ENCODE measurements around the gene ARRDC4. TPM values are rescaled to one million over a fixed set of nuclear protein-coding genes. Genes with fewer than 3 reads are reported as not detected.

ARRDC4 gene
- total RNA-seq, 4 donors from 2014 or later, result 35.9 to 188 (median 70.7) TPM

- peak overlapping the region; percentile 39 to 55 (median 52) for H3K27ac ChIP-seq
- no peak overlapping the region for H3K4me3 ChIP-seq
- no peaks in the 10 kb centered on the region for H3K27me3 ChIP-seq
- 55 to 64% methylated on average over 2 of the region's 2 CpGs for WGBS, 2 donors (ENCODE audit: low coverage in 1 of 2)
- no peak for DNase-seq
- intact Hi-C loops (cut with DNase I; ENCODE audit: low total_unique reads) (loop anchor here (10.0 kb wide), 1 partner anchor 61 kb away; no protein-coding TSS in a partner anchor), in situ Hi-C loops (cut with MboI; ENCODE audit: low pct_ligation_motif_present in 1 of 4, low pct_unique_long_range_greater_than_20kb in 1 of 4, low sequenced_read_pairs in 3 of 4) (no loop called here)
- H3K36me3 ChIP-seq, result peaks cover 0 to 25% (median 12%) of the 10 kb centered on the region in 4 donors
- H3K9me3 ChIP-seq, result no peaks in the 10 kb centered on the region
- TF ChIP-seq POLR2A (IDR thresholded peaks at IDR 0.05) (no peak), POLR2AphosphoS5 (IDR thresholded peaks at IDR 0.05) (no peak), EP300 (IDR thresholded peaks at IDR 0.05; ENCODE audit: low read depth) (no peak)
- TF ChIP-seq, protein P1, sequence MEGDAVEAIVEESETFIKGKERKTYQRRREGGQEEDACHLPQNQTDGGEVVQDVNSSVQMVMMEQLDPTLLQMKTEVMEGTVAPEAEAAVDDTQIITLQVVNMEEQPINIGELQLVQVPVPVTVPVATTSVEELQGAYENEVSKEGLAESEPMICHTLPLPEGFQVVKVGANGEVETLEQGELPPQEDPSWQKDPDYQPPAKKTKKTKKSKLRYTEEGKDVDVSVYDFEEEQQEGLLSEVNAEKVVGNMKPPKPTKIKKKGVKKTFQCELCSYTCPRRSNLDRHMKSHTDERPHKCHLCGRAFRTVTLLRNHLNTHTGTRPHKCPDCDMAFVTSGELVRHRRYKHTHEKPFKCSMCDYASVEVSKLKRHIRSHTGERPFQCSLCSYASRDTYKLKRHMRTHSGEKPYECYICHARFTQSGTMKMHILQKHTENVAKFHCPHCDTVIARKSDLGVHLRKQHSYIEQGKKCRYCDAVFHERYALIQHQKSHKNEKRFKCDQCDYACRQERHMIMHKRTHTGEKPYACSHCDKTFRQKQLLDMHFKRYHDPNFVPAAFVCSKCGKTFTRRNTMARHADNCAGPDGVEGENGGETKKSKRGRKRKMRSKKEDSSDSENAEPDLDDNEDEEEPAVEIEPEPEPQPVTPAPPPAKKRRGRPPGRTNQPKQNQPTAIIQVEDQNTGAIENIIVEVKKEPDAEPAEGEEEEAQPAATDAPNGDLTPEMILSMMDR (IDR thresholded peaks at IDR 0.05), result no peak
- peaks cover 27 to 64% (median 31%) of the 10 kb centered on the region in 4 donors for H3K4me1 ChIP-seq
Measured at GRCh38 chr15:97966246-97966645, 5.7 kb downstream of the ARRDC4 start.

- intact Hi-C loops (cut with DNase I; ENCODE audit: low total_unique reads) (loop anchor here (10.0 kb wide), 1 partner anchor 62 kb away; no protein-coding TSS in a partner anchor), in situ Hi-C loops (cut with MboI; ENCODE audit: low pct_ligation_motif_present in 1 of 4, low pct_unique_long_range_greater_than_20kb in 1 of 4, low sequenced_read_pairs in 3 of 4) (no loop called here)
- Histone ChIP-seq H3K4me1 (peaks cover 21 to 59% (median 31%) of the 10 kb centered on the region in 4 donors), H3K27me3 (no peaks in the 10 kb centered on the region), H3K27ac (peak overlapping the region; percentile 39 to 55 (median 52)), H3K9me3 (no peaks in the 10 kb centered on the region), H3K36me3 (peaks cover 0 to 33% (median 17%) of the 10 kb centered on the region in 4 donors), H3K4me3 (no peak overlapping the region)
- DNase-seq, result no peak
- no peak for TF ChIP-seq POLR2A (IDR thresholded peaks at IDR 0.05)
- TF ChIP-seq, protein P1 (IDR thresholded peaks at IDR 0.05), result peak in 1 of 5 experiments; percentile 6
- WGBS, 2 donors (ENCODE audit: low coverage in 1 of 2), result 46 to 49% methylated on average over 6 of the region's 6 CpGs
Measured at GRCh38 chr15:97966924-97967620, 6.6 kb downstream of the ARRDC4 start.

GRCh38 chr15:97967881-97968280 is 7.4 kb downstream of the ARRDC4 start:
- DNase-seq, result no peak
- TF ChIP-seq POLR2AphosphoS5 (IDR thresholded peaks at IDR 0.05), result no peak
- TF ChIP-seq EP300 (IDR thresholded peaks at IDR 0.05; ENCODE audit: low read depth), result no peak
- TF ChIP-seq POLR2A (IDR thresholded peaks at IDR 0.05), result no peak
- TF ChIP-seq, protein P1 (IDR thresholded peaks at IDR 0.05), result no peak
- Histone ChIP-seq H3K9me3 (no peaks in the 10 kb centered on the region), H3K4me3 (no peak overlapping the region), H3K27ac (peak overlapping the region; percentile 6 to 55 (median 45)), H3K36me3 (peaks cover 0 to 41% (median 20%) of the 10 kb centered on the region in 4 donors), H3K27me3 (no peaks in the 10 kb centered on the region), H3K4me1 (peaks cover 16 to 55% (median 27%) of the 10 kb centered on the region in 4 donors)
- WGBS, 2 donors (ENCODE audit: low coverage in 1 of 2), result 69 to 74% methylated on average over 2 of the region's 2 CpGs
- in situ Hi-C loops (cut with MboI; ENCODE audit: low pct_ligation_motif_present in 1 of 4, low pct_unique_long_range_greater_than_20kb in 1 of 4, low sequenced_read_pairs in 3 of 4) (no loop called here), intact Hi-C loops (cut with DNase I; ENCODE audit: low total_unique reads) (loop anchor here (10.0 kb wide), 1 partner anchor 63 kb away; no protein-coding TSS in a partner anchor)

- no peak for DNase-seq
- Histone ChIP-seq H3K4me1 (peaks cover 11 to 50% (median 22%) of the 10 kb centered on the region in 4 donors), H3K4me3 (no peak overlapping the region), H3K27me3 (no peaks in the 10 kb centered on the region), H3K27ac (peak overlapping the region; percentile 8 to 55 (median 45)), H3K9me3 (no peaks in the 10 kb centered on the region), H3K36me3 (peaks cover 0 to 44% (median 21%) of the 10 kb centered on the region in 4 donors)
- TF ChIP-seq EP300 (IDR thresholded peaks at IDR 0.05; ENCODE audit: low read depth) (no peak), POLR2AphosphoS5 (IDR thresholded peaks at IDR 0.05) (peak in 2 of 3 donors; percentile 16 to 61)
- intact Hi-C loops (cut with DNase I; ENCODE audit: low total_unique reads), result loop anchor here (10.0 kb wide), 1 partner anchor 64 kb away; no protein-coding TSS in a partner anchor
- WGBS, 2 donors (ENCODE audit: low coverage in 1 of 2), result 20 to 34% methylated on average over 1 of the region's 1 CpG
- in situ Hi-C loops (cut with MboI; ENCODE audit: low pct_ligation_motif_present in 1 of 4, low pct_unique_long_range_greater_than_20kb in 1 of 4, low sequenced_read_pairs in 3 of 4), result no loop called here
Measured at GRCh38 chr15:97968380-97968779, 7.9 kb downstream of the ARRDC4 start.

All from transverse colon (tissue), 4 donors.